Dermis blood vessel endothelial cell (primary cell): ENCODE data around the gene PRR5L. TPM values are rescaled to one million over a fixed set of nuclear protein-coding genes. Genes with fewer than 3 reads are reported as not detected.
"Not testable (repeated sequence)": the region's sequence is repeated elsewhere in the genome, so short reads cannot be mapped to it uniquely, and the experiment has no call there.

Experiments used
- DNase-seq: peaks from one replicate; pipeline ENCODE4 v3.0.0; 2010
- total RNA-seq: library from RNA; depleted of rRNA; stranded (reverse); fragments of >200 nt; gene quantifications from 2 replicates; pipeline ENCODE4 v1.2.3, GENCODE V29; 2014

PRR5L gene
- total RNA-seq, 1 donor from 2014 or later = 30.3 TPM

- no peak for DNase-seq
Measured at GRCh38 chr11:36465449-36466163, 169.5 kb downstream of the PRR5L start.

DNA sequence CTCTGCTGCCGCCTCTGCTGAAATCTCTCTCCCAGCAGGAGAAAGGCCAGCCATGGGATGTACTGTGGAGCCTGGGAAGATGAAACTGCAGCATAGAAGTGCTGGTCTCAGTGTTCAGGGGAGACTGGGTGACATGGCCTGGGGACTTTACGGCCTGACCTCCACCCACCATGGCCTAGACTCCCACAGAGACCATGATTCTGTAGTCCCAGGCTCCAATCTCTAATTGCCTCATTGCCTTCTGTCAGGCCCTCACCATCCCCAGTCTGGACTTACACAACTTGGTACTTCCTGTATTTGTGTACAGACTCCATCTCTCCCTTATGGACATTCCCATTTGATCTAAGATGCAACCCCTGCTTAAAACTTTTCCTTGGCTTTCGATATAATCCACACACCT, 170.9 kb downstream of the PRR5L start:
- no peak for DNase-seq

GRCh38 chr11:36467916-36468315, 171.8 kb downstream of the PRR5L start:
- no peak for DNase-seq

- no peak for DNase-seq
Measured at GRCh38 chr11:36469063-36469462, 173.0 kb downstream of the PRR5L start.

DNA sequence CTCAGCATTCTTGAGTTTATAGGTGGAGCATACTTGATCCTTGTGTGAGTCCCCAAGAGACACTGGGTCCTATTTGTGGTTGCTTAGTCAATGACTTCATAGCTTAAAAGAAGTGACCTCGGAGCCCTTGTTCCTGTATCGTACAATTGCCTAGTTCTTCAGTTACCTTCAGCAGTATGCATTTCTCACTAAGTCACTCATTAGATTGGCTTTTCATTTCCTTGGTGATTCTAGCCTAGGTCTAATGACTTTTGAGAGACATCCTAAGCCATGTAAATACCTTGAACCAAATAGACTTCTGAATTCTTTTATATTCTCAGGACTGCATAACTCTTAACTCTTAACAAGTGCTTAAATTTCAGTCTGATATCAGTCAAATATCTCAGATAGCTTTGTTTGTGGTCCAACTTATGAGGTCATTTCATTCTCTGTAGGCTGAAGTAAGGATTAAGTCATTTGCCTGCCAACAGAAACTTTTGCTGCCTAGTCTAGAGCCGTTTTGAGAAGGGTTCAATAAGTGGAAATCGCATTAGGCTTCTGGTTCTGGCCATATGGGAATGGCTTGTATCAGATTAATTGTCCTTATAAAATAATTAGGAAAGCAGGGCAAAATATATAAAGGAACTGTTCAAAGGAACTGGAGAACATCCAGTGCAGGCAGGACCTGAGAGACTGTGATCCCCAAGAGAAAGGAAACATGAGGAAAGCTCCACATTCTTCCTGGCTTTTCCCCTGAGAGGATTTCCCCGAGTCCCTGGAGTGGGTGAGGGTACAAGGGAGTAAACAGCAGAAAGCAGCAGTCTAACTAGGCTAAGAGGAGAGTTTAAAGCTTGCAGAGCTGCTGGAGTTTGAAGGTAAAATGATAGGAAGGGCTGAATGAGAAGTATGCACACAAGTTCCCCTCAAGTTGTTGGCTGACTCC, 174.1 kb downstream of the PRR5L start:
- no peak for DNase-seq

DNA sequence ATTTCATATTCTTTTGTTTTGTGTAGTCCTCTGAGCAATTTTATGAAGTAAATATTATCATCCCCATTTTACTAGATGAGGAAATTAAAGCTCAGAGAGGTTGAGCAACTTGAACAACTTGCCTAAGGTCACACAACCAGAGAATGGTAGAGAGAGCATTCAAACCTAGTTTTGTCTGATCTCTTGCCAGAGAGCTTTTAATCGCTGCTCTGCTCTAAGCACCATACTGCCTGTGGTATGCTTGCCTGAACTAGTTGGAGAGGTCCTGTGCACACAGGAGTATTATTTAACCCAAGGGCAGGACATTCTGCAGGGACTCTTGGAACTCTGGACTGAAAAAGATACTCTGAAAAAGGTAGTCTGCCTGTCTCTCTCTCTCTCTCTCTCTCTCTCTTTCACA, 175.5 kb downstream of the PRR5L start:
- no peak for DNase-seq

- DNase-seq = no peak
Measured at GRCh38 chr11:36475192-36475591, 179.1 kb downstream of the PRR5L start.

- peak; percentile 70 for DNase-seq
Measured at GRCh38 chr11:36478700-36479329, 182.7 kb downstream of the PRR5L start.

GRCh38 chr11:36480833-36481232, 184.7 kb downstream of the PRR5L start:
- DNase-seq = no peak

DNA sequence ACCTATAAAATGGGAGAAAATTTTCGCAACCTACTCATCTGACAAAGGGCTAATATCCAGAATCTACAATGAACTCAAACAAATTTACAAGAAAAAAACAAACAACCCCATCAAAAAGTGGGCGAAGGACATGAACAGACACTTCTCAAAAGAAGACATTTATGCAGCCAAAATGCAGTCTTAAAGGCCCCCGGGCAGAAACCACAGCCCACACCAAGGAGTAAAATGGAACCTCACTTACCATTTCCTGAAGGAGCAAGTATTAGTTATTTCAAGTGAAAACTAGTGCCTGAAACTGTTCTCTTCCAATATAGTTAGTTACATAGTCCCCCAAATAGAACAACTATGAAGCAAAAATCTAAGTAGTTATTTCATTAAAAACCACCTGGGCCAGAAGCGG, 187.0 kb downstream of the PRR5L start:
- DNase-seq = not testable (repeated sequence)

- no peak for DNase-seq
Measured at GRCh38 chr11:36485298-36486002, 189.4 kb downstream of the PRR5L start.

- peak; percentile 70 for DNase-seq
Measured at GRCh38 chr11:36487619-36488018, 191.5 kb downstream of the PRR5L start.

DNA sequence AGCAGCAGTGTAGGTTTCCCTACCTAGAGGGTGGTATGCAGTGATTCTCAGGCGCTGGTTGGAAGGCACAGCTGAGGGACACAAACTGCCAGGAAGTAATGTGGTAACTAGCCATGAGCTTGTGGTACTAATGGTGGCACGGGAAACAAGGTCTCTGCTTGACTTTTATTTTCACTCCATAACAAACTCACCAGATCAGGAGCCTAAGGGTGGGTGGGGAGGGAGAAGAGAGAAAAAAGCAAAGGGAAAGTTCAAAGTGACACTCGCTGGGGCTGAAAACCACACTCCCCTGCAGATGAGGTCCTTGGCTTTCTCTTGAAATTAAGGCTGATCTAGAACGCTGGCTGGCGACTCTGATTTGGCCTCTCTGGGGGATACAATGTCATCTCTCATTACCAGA, 192.0 kb downstream of the PRR5L start:
- DNase-seq = peak; percentile 43

- DNase-seq = no peak
Measured at GRCh38 chr11:36490026-36490806, 194.1 kb downstream of the PRR5L start.

DNA sequence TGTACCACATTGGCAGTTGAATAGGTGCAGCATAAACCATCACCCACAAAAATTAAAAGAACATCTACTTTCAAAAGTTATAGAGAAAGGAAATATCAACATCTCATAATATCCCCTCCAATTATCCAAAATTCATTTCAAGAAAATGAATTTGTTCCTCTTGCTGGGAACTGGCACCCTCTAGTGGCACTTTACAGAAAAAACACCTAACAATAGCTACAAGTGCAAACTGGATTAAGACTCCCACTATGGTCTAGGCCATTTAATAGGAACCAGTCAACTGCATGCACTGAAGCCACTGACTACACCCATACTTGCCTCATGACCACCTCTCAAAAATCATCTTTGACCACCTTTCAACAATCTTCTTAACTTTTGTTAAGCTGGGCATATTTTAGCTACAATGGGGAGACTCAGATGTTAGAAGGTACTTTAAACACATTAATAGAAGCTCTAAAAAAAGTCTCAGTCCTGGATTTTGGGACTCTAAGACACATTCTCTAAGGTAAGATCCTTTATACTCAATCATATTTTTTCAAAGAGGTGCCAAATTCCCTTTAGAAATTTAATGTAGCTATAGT, 196.7 kb downstream of the PRR5L start:
- peak; percentile 81 for DNase-seq

GRCh38 chr11:36493332-36493731, 197.2 kb downstream of the PRR5L start:
- no peak for DNase-seq

GRCh38 chr11:36498721-36499120, 202.6 kb downstream of the PRR5L start:
- DNase-seq = no peak

- DNase-seq = no peak
Measured at GRCh38 chr11:36499315-36499714, 203.2 kb downstream of the PRR5L start.

DNA sequence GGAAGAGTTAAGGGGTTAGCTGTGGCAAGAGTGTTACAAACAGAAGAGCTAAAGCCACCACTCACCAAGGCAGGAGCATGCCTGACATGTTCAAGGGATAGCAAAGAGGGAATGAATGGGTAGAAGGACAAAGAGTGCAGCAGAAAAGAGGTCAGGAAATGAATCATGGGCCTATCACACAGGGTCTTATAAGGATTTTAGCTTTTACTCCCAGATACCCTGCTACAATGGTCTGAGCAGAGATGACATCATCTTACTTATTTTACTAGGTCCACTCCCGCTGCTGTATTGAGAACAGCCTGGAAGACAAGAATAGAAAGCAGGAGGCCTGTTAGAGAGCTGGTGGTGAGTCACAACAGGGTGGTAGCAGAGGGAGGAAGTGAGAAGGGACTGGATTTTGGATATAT, 204.2 kb downstream of the PRR5L start:
- peak; percentile 84 for DNase-seq

DNA sequence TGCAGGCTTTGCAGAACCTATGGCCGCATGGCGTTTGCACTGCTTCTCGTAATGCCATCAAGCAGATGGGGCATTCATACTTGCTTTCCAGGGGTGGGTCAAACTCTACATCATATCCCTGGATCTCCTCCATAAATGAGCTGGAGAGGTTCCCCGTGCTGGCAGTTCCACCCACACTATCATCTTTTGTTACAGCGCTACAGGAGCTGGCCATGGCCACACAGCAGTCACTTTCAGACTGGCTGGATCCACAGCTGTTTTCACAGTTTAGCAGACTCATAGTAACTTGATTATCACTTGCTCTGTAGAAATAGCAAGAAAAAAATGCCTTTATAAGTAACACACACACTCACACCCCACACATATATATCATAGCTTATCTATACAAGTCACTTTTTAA, 205.1 kb downstream of the PRR5L start:
- no peak for DNase-seq

DNA sequence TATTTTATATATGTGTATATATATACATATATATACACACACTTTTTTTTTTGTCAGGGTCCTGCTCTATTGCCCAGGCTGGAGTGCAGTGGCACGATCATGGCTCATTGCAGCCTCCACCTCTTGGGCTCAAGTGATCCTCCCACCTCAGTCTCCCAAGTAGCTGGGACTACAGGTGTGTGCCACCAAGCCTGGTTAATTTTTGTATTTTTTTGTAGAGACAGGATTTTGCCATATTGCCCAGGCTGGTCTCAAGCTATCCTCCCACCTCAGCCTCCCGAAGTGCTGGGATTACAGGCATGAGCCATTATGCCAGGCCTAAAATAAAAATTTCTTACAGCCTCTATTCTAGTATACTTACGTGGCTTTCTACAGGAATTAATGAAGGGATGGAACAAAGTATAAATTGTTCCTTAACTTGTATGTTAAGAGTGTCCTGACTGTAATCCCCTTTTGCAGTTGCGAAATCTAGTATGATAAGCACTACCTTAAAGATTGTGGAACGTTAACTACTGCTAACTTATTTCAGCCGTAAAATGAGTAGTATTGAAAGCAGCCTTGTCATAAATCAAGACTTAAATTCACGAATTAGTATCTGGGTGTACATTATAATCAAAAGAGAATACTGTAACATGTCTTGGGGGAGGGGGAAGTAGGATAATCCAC, 211.9 kb downstream of the PRR5L start:
- no peak for DNase-seq
